Thoracic aorta (tissue), 2 donors: Measurements from ENCODE around the gene MMP11. TPM values are rescaled to one million over a fixed set of nuclear protein-coding genes. Genes with fewer than 3 reads are reported as not detected.

Experiments
- ATAC-seq: fragments of 150-250 bp; one replicate; pipeline ENCODE4 v1.8.0; 2017; ENCODE audit warnings: low read depth; ENCODE audit not compliant: insufficient number of reproducible peaks, low FRiP score
- DNase-seq: peaks from one replicate; pipeline ENCODE4 v3.0.0-alpha.2; 2020; ENCODE audit warnings: low spot score
- H3K27ac ChIP-seq, 2 donors: fragments of 200-600 bp; sonication (generic); 1 replicate in 1 of 2; 2 replicates in 1 of 2; pipeline ENCODE4 v1.5.1; 2016; ENCODE audit warnings: mild to moderate bottlenecking in 2 of 2, moderate library complexity in 2 of 2
- H3K27me3 ChIP-seq: fragments of 200-600 bp; sonication (generic); replicated peaks from 2 replicates; pipeline ENCODE4 v1.6.0; 2016; ENCODE audit warnings: mild to moderate bottlenecking; ENCODE audit not compliant: insufficient read depth
- H3K36me3 ChIP-seq: fragments of 200-600 bp; sonication (generic); one replicate; pipeline ENCODE4 v1.5.1; 2016
- H3K4me1 ChIP-seq, 2 donors: fragments of 200-600 bp; sonication (generic); 1 replicate in 1 of 2; 2 replicates in 1 of 2; pipeline versions ENCODE4 v1.5.1 to v1.6.0; 2016; ENCODE audit warnings: low read depth in 2 of 2, mild to moderate bottlenecking in 1 of 2; ENCODE audit not compliant: control insufficient read depth in 1 of 2
- H3K4me3 ChIP-seq: fragments of 200-600 bp; sonication (generic); 2 replicates; pipeline ENCODE4 v1.5.1; 2016; ENCODE audit warnings: mild to moderate bottlenecking
- H3K9me3 ChIP-seq: fragments of 200-600 bp; sonication (generic); 2 replicates; pipeline ENCODE4 v1.5.1; 2016
- total RNA-seq, 2 donors: library from RNA; depleted of rRNA; stranded (reverse); fragments of >200 nt; gene quantifications; one replicate each; pipeline versions ENCODE4 v1.1.0 to v1.2.3, GENCODE V29; 2016
- TF ChIP-seq, protein P1 (sequence below): fragments of 200-600 bp; sonication (generic); IDR thresholded peaks from one replicate; pipeline ENCODE4 v1.5.1; 2019; ENCODE audit warnings: antibody characterized with exemption

MMP11 gene
- total RNA-seq, 2 donors from 2014 or later = 2.0 to 10.2 TPM

DNA sequence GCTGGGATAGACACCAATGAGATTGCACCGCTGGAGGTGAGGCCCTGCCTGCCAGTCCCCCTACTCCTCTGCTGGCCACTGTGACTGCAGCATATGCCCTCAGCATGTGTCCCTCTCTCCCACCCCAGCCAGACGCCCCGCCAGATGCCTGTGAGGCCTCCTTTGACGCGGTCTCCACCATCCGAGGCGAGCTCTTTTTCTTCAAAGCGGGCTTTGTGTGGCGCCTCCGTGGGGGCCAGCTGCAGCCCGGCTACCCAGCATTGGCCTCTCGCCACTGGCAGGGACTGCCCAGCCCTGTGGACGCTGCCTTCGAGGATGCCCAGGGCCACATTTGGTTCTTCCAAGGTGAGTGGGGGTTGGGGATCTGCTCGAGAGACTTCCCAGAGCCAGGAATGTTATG, 8.4 kb downstream of the MMP11 start:
- no peak for ATAC-seq
- H3K4me1 ChIP-seq = peaks cover under 1 to 5% of the 10 kb centered on the region in 2 donors
- no peaks in the 10 kb centered on the region for H3K27me3 ChIP-seq
- H3K4me3 ChIP-seq = no peak overlapping the region
- no peak for DNase-seq
- TF ChIP-seq, protein P1, sequence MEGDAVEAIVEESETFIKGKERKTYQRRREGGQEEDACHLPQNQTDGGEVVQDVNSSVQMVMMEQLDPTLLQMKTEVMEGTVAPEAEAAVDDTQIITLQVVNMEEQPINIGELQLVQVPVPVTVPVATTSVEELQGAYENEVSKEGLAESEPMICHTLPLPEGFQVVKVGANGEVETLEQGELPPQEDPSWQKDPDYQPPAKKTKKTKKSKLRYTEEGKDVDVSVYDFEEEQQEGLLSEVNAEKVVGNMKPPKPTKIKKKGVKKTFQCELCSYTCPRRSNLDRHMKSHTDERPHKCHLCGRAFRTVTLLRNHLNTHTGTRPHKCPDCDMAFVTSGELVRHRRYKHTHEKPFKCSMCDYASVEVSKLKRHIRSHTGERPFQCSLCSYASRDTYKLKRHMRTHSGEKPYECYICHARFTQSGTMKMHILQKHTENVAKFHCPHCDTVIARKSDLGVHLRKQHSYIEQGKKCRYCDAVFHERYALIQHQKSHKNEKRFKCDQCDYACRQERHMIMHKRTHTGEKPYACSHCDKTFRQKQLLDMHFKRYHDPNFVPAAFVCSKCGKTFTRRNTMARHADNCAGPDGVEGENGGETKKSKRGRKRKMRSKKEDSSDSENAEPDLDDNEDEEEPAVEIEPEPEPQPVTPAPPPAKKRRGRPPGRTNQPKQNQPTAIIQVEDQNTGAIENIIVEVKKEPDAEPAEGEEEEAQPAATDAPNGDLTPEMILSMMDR = no peak
- H3K9me3 ChIP-seq = no peaks in the 10 kb centered on the region
- no peaks in the 10 kb centered on the region for H3K36me3 ChIP-seq
- no peak overlapping the region for H3K27ac ChIP-seq

DNA sequence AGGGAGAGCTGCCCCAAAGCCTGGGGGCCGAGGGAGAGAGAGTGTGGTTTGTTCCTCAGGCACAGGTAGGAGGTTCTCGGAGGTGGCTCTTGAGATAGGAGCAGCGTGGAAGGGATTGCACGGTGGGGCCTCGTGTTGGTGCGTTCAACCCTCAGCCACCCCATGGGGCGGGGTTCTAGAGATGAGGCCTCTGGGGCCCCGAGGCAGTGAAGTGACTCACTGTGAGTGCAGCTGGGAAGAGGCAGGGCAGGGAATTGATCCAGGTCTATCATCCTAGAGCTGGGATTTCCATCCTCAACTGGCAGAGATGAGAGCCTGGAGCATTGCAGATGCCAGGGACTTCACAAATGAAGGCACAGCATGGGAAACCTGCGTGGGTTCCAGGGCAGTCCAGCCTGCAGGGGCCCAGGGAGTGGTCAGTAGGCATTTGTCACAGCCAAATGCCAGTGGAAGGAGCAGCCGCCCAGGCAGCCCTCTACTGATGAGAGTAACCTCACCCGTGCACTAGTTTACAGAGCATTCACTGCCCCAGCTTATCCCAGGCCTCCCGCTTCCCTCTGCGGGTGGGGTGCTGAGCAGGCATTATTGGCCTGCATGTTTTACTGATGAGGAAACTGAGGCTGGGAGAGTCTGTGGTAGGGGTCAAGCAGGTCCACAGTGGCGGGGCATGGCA, 9.0 kb downstream of the MMP11 start:
- DNase-seq = no peak
- TF ChIP-seq, protein P1 = no peak
- H3K9me3 ChIP-seq = no peaks in the 10 kb centered on the region
- H3K4me1 ChIP-seq = peaks cover 5 to 10% of the 10 kb centered on the region in 2 donors
- no peaks in the 10 kb centered on the region for H3K36me3 ChIP-seq
- H3K27ac ChIP-seq = no peak overlapping the region
- no peak for ATAC-seq
- no peak overlapping the region for H3K4me3 ChIP-seq
- no peaks in the 10 kb centered on the region for H3K27me3 ChIP-seq

GRCh38 chr22:23782252-23782651, 9.6 kb downstream of the MMP11 start:
- H3K27me3 ChIP-seq = no peaks in the 10 kb centered on the region
- H3K4me1 ChIP-seq = peaks cover 5 to 10% of the 10 kb centered on the region in 2 donors
- ATAC-seq = no peak
- no peak for DNase-seq
- H3K9me3 ChIP-seq = no peaks in the 10 kb centered on the region
- H3K4me3 ChIP-seq = no peak overlapping the region
- no peaks in the 10 kb centered on the region for H3K36me3 ChIP-seq
- TF ChIP-seq, protein P1 = no peak
- H3K27ac ChIP-seq = no peak overlapping the region

DNA sequence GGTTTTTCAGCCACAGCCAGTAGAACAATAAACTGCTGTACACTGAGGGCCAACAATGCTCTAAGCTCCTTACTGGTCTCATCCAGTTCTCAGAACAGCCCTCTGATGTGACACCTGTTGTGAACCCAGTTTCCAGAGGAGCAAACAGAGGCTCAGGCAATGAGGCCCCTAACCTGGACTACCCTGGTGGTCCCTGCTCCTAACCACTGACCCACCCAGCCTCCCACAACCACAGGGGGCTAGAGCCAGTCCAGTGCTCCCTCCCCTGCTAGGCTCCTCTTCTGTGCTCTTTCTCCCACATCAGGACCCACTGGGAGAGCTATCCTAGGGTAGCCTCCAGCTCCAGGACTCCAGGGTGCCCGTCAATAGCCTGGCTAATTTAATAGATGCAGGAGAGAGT, 10.1 kb downstream of the MMP11 start:
- Histone ChIP-seq H3K4me1 (peaks cover 7 to 12% of the 10 kb centered on the region in 2 donors), H3K27ac (no peak overlapping the region), H3K36me3 (no peaks in the 10 kb centered on the region), H3K27me3 (no peaks in the 10 kb centered on the region), H3K4me3 (no peak overlapping the region), H3K9me3 (no peaks in the 10 kb centered on the region)
- no peak for ATAC-seq
- no peak for DNase-seq
- TF ChIP-seq, protein P1 = no peak

DNA sequence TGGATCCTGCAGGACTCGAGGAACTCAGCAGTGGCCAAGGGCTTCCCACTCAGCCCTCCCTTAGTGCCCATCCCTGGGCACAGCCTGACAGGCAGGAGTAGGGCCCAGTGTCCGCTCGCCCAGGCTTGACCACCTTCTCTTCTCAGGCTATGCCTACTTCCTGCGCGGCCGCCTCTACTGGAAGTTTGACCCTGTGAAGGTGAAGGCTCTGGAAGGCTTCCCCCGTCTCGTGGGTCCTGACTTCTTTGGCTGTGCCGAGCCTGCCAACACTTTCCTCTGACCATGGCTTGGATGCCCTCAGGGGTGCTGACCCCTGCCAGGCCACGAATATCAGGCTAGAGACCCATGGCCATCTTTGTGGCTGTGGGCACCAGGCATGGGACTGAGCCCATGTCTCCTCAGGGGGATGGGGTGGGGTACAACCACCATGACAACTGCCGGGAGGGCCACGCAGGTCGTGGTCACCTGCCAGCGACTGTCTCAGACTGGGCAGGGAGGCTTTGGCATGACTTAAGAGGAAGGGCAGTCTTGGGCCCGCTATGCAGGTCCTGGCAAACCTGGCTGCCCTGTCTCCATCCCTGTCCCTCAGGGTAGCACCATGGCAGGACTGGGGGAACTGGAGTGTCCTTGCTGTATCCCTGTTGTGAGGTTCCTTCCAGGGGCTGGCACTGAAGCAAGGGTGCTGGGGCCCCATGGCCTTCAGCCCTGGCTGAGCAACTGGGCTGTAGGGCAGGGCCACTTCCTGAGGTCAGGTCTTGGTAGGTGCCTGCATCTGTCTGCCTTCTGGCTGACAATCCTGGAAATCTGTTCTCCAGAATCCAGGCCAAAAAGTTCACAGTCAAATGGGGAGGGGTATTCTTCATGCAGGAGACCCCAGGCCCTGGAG, 10.9 kb downstream of the MMP11 start:
- Histone ChIP-seq H3K36me3 (no peaks in the 10 kb centered on the region), H3K27me3 (no peaks in the 10 kb centered on the region), H3K9me3 (no peaks in the 10 kb centered on the region), H3K4me1 (peaks cover 15 to 20% of the 10 kb centered on the region in 2 donors), H3K27ac (no peak overlapping the region), H3K4me3 (no peak overlapping the region)
- TF ChIP-seq, protein P1 = no peak
- ATAC-seq = no peak
- DNase-seq = no peak
